ENCODE results near the gene MED31. TPM values are rescaled to one million over a fixed set of nuclear protein-coding genes. Genes with fewer than 3 reads are reported as not detected.
A peak's percentile ranks its signal among the peaks of the same experiment; 100 is the strongest.

The MED31 gene
- total RNA-seq, 1 donor from 2014 or later: 18.2 TPM

DNA sequence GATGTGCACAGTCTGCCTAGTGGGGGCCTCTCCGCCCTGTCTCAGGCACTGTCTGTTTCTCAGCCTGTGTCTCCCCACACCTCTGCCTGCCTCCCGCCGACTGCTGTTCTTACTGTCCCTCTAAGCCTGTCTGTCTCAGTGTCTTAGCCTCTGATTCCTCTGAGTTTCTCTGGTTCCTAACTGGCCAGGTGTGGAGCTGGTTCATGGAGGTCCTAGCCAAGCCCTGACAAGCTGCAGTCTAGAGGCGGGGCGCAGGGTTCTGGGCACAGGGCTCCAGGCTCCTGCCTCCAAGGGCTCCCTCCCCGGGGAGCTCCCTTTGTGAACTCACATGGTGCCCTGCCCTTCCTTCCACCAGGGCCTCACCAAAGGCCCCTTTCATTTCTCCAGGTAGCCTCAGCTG lies 19.6 kb upstream of the MED31 start:
- DNase-seq (ENCODE audit: low spot score, unreplicated experiment): no peak
- H3K9me3 Mint-ChIP-seq (ENCODE audit: low read depth): no peaks in the 10 kb centered on the region
- H3K4me3 Mint-ChIP-seq (ENCODE audit: low read depth): no peak overlapping the region
- H3K36me3 Mint-ChIP-seq (ENCODE audit: insufficient read depth): peaks cover 3% of the 10 kb centered on the region
- no peaks in the 10 kb centered on the region for H3K4me1 Mint-ChIP-seq (ENCODE audit: low read depth)
- H3K27me3 Mint-ChIP-seq: peaks cover 18% of the 10 kb centered on the region
- TF ChIP-seq, protein P1, sequence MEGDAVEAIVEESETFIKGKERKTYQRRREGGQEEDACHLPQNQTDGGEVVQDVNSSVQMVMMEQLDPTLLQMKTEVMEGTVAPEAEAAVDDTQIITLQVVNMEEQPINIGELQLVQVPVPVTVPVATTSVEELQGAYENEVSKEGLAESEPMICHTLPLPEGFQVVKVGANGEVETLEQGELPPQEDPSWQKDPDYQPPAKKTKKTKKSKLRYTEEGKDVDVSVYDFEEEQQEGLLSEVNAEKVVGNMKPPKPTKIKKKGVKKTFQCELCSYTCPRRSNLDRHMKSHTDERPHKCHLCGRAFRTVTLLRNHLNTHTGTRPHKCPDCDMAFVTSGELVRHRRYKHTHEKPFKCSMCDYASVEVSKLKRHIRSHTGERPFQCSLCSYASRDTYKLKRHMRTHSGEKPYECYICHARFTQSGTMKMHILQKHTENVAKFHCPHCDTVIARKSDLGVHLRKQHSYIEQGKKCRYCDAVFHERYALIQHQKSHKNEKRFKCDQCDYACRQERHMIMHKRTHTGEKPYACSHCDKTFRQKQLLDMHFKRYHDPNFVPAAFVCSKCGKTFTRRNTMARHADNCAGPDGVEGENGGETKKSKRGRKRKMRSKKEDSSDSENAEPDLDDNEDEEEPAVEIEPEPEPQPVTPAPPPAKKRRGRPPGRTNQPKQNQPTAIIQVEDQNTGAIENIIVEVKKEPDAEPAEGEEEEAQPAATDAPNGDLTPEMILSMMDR (IDR thresholded peaks at IDR 0.05; ENCODE audit: unreplicated experiment): no peak
- no peak overlapping the region for H3K27ac Mint-ChIP-seq

DNA sequence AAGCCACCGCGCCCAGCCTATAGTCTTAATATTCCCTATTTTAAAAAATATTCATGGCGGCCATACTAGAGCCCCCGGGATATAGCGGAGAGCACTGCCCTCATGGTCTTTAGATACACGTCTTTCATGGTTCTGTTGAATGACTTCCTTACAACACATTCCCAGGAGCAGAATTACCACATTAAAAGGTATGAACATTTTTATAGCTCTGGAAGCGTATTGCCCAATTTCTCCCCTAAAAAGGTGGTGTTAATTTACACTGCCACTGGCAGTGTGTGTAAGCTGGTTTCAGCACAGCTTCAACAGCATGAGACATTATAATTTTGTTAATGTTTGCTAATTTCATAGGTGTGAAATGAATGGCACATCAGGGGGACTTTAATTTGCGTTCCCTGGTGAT lies 19.2 kb upstream of the MED31 start:
- H3K27me3 Mint-ChIP-seq: peaks cover 18% of the 10 kb centered on the region
- TF ChIP-seq, protein P1 (IDR thresholded peaks at IDR 0.05; ENCODE audit: unreplicated experiment): no peak
- no peak overlapping the region for H3K27ac Mint-ChIP-seq
- H3K9me3 Mint-ChIP-seq (ENCODE audit: low read depth): no peaks in the 10 kb centered on the region
- peaks cover 3% of the 10 kb centered on the region for H3K36me3 Mint-ChIP-seq (ENCODE audit: insufficient read depth)
- DNase-seq (ENCODE audit: low spot score, unreplicated experiment): no peak
- H3K4me1 Mint-ChIP-seq (ENCODE audit: low read depth): no peaks in the 10 kb centered on the region
- H3K4me3 Mint-ChIP-seq (ENCODE audit: low read depth): no peak overlapping the region

DNA sequence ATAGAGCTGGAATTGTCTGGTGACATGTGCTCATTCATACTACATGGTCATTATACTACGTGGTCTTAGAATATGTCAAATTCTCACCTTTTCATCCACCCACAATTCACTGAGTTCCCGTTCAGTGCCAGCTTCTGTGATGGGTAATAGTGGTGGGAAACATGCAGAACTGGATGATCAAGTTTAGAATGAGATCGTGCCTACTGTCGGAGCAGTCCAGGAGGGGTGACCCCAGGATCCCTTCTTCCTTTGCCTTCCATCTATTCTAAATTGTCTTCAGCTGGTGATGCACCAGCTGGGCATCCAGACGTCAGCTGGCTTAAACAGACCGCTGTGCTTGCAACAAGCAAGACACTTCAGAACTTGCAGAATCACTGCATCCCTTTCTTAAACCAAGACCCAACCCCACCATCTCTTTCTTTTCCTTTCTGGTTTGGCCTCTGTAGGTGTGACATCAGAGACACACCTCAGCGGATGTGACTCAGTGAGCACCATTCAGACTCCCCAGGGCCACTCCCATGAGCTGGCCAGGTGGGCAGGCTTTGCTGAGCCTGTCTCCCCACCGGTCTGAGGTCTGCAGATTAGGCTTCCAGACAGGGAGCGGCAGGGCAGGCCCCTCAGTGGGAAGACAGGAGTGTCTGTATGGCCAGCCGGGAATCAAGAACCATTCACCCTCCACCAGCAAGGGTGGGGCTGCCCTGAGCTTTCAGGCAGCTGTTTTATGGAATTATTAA lies 18.2 kb upstream of the MED31 start:
- TF ChIP-seq, protein P1 (IDR thresholded peaks at IDR 0.05; ENCODE audit: unreplicated experiment): no peak
- Mint-ChIP-seq H3K36me3 (ENCODE audit: insufficient read depth) (peaks cover 3% of the 10 kb centered on the region), H3K4me1 (ENCODE audit: low read depth) (no peaks in the 10 kb centered on the region), H3K4me3 (ENCODE audit: low read depth) (no peak overlapping the region), H3K27me3 (peaks cover 18% of the 10 kb centered on the region), H3K9me3 (ENCODE audit: low read depth) (no peaks in the 10 kb centered on the region), H3K27ac (peak overlapping the region; percentile 21)
- DNase-seq (ENCODE audit: low spot score, unreplicated experiment): no peak

DNA sequence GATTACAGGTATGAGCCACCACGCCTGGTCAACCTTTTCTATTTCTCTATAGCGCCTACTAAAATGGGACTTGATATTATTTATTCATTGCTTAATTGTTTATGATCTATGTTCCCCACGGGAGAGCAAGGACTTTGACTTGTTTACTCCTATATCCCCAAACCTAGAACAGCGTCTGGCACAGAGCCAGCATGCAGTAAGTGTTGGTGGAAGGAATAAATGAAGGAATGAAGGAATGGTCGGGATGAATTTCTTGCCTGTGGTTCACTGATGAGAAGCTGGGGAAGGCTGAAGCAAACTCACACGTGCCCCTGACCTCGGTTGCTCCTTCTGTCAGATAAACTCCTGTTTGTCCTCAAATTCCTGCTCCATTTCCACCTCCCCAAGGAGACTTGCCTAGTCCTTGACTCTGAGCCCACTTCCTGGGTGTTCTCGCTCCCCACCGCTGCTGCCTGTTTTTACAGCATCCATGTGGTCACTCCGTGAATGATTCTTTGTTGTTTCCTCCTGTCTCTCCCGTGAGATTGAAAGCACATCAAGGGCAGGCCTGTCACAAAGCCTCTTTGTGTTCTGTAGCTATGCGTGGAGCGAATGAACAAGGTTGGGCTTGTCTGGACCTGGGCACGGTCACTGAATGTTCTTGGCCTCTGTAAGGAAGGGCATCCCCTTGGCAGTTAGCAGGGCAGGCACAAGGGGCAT lies 17.5 kb upstream of the MED31 start:
- Mint-ChIP-seq H3K27ac (peak overlapping the region; percentile 21), H3K36me3 (ENCODE audit: insufficient read depth) (peaks cover 3% of the 10 kb centered on the region), H3K4me1 (ENCODE audit: low read depth) (no peaks in the 10 kb centered on the region), H3K27me3 (peaks cover 18% of the 10 kb centered on the region), H3K4me3 (ENCODE audit: low read depth) (no peak overlapping the region), H3K9me3 (ENCODE audit: low read depth) (no peaks in the 10 kb centered on the region)
- TF ChIP-seq, protein P1 (IDR thresholded peaks at IDR 0.05; ENCODE audit: unreplicated experiment): no peak
- no peak for DNase-seq (ENCODE audit: low spot score, unreplicated experiment)

DNA sequence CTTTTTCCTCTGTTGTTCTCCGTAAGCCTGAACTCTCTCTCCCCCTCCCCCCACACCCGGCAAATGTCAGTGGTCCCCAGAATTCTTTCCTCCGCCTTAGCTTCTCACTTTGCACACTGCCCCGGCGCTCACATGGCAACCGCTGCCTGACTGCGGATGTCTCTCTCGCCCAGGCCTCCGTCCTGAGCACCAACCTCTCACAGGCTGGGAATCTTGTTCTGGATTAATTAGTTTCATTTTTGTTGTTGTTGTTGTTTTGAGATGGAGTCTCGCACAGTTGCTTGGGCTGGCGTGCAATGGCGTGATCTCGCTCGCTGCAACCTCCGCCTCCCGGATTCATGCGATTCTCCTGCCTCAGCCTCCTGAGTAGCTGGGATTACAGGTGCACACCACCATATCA lies 16.8 kb upstream of the MED31 start:
- Mint-ChIP-seq H3K36me3 (ENCODE audit: insufficient read depth) (peaks cover 3% of the 10 kb centered on the region), H3K27ac (no peak overlapping the region), H3K9me3 (ENCODE audit: low read depth) (no peaks in the 10 kb centered on the region), H3K27me3 (peaks cover 18% of the 10 kb centered on the region), H3K4me1 (ENCODE audit: low read depth) (no peaks in the 10 kb centered on the region), H3K4me3 (ENCODE audit: low read depth) (no peak overlapping the region)
- no peak for DNase-seq (ENCODE audit: low spot score, unreplicated experiment)
- TF ChIP-seq, protein P1 (IDR thresholded peaks at IDR 0.05; ENCODE audit: unreplicated experiment): no peak

All from progenitor cell of endocrine pancreas (in vitro differentiated cells).